Testis (tissue), 2 donors: ENCODE data around the gene TCF7.

Source experiments
- POLR2A ChIP-seq: fragments of 450-650 bp; IDR thresholded peaks from one replicate; pipeline ENCODE4 v1.6.1; 2017; ENCODE audit warnings: antibody characterized with exemption, mild to moderate bottlenecking, moderate library complexity
- TF ChIP-seq, protein P1 (sequence below), 3 experiments: fragments of 450-650 bp in 2 of 3; fragments of 200-600 bp in 1 of 3; sonication (generic) in 1 of 3; IDR thresholded peaks; one replicate each; pipeline ENCODE4 v1.5.1; 2016 to 2019; ENCODE audit warnings: antibody characterized with exemption in 3 of 3, mild to moderate bottlenecking in 2 of 3, moderate library complexity in 1 of 3

DNA sequence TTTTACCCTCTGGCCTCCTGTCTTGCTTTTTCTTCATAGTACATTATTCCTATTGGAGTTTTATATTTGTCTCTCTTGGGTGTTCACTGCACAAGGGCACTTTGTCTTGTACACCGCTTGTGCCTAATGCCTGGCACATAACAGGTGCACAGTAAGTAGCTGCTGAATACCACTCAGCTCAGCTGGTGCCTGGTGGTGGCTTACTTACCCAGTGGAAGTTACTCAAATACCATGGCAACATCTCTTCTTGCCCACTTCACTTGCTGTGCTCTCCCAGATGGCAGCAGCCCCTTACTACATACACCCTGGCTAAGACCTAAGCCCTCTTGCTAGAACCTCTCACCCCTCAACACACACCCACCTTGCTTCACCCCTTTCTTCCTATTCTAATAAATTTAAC, 73.6 kb downstream of the TCF7 start:
- TF ChIP-seq, protein P1, sequence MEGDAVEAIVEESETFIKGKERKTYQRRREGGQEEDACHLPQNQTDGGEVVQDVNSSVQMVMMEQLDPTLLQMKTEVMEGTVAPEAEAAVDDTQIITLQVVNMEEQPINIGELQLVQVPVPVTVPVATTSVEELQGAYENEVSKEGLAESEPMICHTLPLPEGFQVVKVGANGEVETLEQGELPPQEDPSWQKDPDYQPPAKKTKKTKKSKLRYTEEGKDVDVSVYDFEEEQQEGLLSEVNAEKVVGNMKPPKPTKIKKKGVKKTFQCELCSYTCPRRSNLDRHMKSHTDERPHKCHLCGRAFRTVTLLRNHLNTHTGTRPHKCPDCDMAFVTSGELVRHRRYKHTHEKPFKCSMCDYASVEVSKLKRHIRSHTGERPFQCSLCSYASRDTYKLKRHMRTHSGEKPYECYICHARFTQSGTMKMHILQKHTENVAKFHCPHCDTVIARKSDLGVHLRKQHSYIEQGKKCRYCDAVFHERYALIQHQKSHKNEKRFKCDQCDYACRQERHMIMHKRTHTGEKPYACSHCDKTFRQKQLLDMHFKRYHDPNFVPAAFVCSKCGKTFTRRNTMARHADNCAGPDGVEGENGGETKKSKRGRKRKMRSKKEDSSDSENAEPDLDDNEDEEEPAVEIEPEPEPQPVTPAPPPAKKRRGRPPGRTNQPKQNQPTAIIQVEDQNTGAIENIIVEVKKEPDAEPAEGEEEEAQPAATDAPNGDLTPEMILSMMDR (IDR thresholded peaks at IDR 0.05), result no peak
- TF ChIP-seq POLR2A, result no peak
